Cardiac muscle cell (in vitro differentiated cells and primary cell): ENCODE measurements around the gene GDAP1L1. TPM values are rescaled to one million over a fixed set of nuclear protein-coding genes. Genes with fewer than 3 reads are reported as not detected.

Experiments used
- DNase-seq, 2 donors: peaks; one replicate each; pipeline versions ENCODE4 v3.0.0 to v3.0.0-alpha.2; 2010 to 2017; ENCODE audit warnings: low read depth in 1 of 2, low spot score in 1 of 2
- H3K27ac ChIP-seq: fragments of 200-600 bp; sonication (generic); 2 replicates; pipeline ENCODE4 v1.5.1; 2016
- H3K27me3 ChIP-seq: fragments of 200-600 bp; sonication (generic); 2 replicates; pipeline ENCODE4 v1.6.0; 2016; ENCODE audit warnings: control low read depth
- H3K36me3 ChIP-seq: fragments of 200-600 bp; sonication (generic); 2 replicates; pipeline ENCODE4 v1.5.1; 2016; ENCODE audit warnings: control low read depth
- H3K4me1 ChIP-seq: fragments of 200-600 bp; sonication (generic); 2 replicates; pipeline ENCODE4 v1.8.1; 2017; ENCODE audit warnings: low read depth, mild to moderate bottlenecking, mixed run types
- H3K4me3 ChIP-seq: fragments of 200-600 bp; sonication (generic); 2 replicates; pipeline ENCODE4 v1.5.1; 2016; ENCODE audit warnings: mild to moderate bottlenecking
- H3K9me3 ChIP-seq: fragments of 200-600 bp; sonication (generic); 2 replicates; pipeline ENCODE4 v1.5.1; 2017; ENCODE audit warnings: low read depth, mild to moderate bottlenecking, control low read depth
- CTCF ChIP-seq: IDR thresholded peaks from 2 replicates; pipeline ENCODE4 v1.5.1; 2012; ENCODE audit warnings: low read depth, mild to moderate bottlenecking, low read length
- polyA plus RNA-seq: library from polyadenylated mRNA; unstranded; fragments of >200 nt; fragmentation: Nextera tagmentation; extraction: Ambion mirVana; gene quantifications from 2 replicates; pipeline ENCODE4 v1.2.1, GENCODE V29; 2016
- total RNA-seq: library from RNA; depleted of rRNA; stranded (reverse); fragments of >200 nt; gene quantifications from 2 replicates; pipeline ENCODE4 v1.2.3, GENCODE V29; 2016

The GDAP1L1 gene
- total and polyA plus RNA-seq, 2 experiments from 2014 or later, result 0.86 to 5.2 TPM

DNA sequence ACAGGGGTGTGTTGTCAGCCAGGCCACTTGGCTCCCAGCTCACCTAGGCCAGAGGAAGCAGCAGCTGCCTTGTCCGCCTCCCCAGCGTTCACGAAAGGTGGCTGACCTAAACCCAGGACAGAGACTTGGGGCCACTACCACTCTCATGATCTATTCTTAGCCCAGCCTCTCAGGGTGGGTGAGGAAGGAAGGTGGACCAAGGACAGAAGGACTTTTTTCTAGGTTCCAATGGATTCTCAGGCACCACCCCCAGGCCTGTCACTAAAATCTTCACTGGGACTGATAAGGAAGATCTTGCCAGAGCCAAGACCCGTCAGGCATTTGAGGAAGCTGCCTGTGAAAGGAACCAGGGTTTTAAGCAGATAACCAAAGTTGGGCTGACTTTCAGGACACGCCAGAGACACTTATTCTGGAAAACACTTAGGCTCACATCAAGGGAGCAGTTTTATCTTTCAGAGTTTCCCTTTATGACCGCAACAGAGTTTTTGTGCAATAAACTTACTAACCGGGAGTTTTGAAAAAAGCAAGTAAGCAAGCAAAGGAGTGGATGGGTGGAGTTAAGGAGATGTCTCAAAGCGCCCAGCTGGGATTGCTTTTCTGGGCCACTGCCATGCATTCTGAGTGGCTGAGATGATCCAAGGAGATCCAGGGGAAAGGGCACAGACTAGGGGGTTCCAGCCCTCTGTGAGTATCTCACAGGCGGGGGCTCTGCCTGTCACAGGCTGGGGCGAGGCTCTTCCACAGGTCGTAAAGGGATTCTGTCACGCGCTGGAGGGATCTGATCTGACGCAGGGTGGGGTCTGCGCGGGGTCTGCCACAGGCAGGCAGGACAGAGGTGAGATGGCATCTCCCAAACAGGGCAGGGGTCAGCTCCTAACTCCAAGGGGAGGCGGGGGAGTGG is 62.9 kb downstream of the GDAP1L1 start:
- peak; percentile 47 to 91 for DNase-seq
- peaks cover 11% of the 10 kb centered on the region for H3K4me1 ChIP-seq
- H3K27ac ChIP-seq, result peak overlapping the region; percentile 85
- no peaks in the 10 kb centered on the region for H3K27me3 ChIP-seq
- H3K9me3 ChIP-seq, result no peaks in the 10 kb centered on the region
- peak overlapping the region; percentile 60 for H3K4me3 ChIP-seq
- TF ChIP-seq CTCF, result no peak
- no peaks in the 10 kb centered on the region for H3K36me3 ChIP-seq

- peak; percentile 93 for TF ChIP-seq CTCF
- Histone ChIP-seq H3K4me3 (peak within 1 kb of the TSS; percentile 60), H3K27ac (peak within 1 kb of the TSS; percentile 85), H3K4me1 (peaks cover 7% of the 10 kb centered on the region), H3K27me3 (no peaks in the 10 kb centered on the region), H3K9me3 (no peaks in the 10 kb centered on the region), H3K36me3 (no peaks in the 10 kb centered on the region)
- DNase-seq, result peak; percentile 98
These were observed 63.8 kb downstream of the GDAP1L1 start, which contains the start of gene FITM2 for GRCh38 chr20:44310664-44311639. TSS of gene FITM2 (minus strand) at chr20:44311202. CDS start at chr20:44311148, 54 bp downstream.

DNA sequence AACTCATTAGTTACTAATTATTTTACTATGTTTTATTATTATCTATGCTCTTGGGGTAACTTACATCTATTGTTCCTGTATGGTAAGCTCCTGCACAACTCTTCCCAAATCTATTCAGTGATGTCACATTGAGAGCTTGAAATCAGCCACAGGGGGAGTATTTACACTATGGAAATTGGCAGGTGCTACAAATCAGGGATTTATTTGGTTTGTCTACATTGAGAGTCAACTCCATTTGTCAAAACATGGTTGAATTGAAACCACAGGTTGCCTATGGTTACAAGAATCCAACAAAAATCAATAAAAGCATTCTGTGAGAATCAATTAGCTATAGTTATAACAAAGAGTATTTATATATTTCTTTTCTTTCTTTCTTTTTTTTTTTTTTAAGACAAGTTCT is 67.8 kb downstream of the GDAP1L1 start:
- no peaks in the 10 kb centered on the region for H3K4me1 ChIP-seq
- no peak overlapping the region for H3K27ac ChIP-seq
- no peaks in the 10 kb centered on the region for H3K36me3 ChIP-seq
- no peak for TF ChIP-seq CTCF
- no peak overlapping the region for H3K4me3 ChIP-seq
- no peaks in the 10 kb centered on the region for H3K27me3 ChIP-seq
- DNase-seq, result no peak
- H3K9me3 ChIP-seq, result no peaks in the 10 kb centered on the region

DNA sequence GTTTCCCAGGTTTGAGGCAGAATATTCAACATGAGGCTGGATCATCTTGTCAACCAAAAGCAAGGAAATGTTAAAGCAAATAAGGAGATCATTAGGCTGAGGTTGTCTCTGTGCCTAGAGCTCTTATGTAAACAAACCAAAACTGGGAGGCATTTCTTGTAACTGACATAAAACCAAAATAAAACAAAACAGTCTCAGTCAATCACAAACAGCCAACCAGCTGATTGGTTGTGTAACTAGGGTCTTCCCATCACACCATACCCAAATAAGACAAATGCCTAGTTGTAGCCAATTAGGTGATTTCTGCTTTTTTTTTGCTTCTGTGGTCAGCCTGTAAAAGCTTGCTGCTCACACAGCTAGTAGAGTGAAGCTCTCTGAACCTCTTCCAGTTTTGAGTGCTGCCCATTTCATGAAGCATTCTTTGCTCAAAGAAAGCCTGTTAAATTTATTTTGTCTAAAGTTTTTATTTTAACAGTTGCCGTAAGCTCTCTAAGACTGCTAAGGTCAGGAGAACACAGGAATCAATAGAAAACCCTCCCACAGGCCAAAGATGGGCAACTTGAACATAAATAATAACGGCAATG is 72.8 kb downstream of the GDAP1L1 start:
- no peak for TF ChIP-seq CTCF
- H3K9me3 ChIP-seq, result no peaks in the 10 kb centered on the region
- no peaks in the 10 kb centered on the region for H3K27me3 ChIP-seq
- DNase-seq, result no peak
- no peaks in the 10 kb centered on the region for H3K4me1 ChIP-seq
- no peak overlapping the region for H3K4me3 ChIP-seq
- H3K27ac ChIP-seq, result no peak overlapping the region
- H3K36me3 ChIP-seq, result no peaks in the 10 kb centered on the region

DNA sequence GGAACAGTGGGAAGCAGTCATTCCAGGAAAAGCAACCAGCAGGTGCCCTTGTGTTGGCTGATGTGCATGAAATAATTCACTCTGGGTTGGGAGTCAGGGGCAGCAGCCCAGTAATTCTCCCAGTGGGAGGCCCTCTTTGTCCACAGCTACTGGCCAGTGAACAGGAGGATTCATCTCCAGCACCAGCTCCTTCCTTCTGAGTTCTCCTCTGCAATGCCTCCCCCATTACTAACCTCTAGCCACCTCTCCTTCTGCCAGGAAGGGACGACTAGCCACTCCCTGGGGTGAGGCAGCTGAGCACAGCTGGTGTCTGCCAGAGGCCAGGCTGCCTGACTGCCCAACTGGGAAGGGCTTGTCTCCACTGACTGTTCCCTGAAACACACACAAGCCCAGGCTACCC is 77.2 kb downstream of the GDAP1L1 start:
- no peak overlapping the region for H3K4me3 ChIP-seq
- no peak for TF ChIP-seq CTCF
- H3K9me3 ChIP-seq, result no peaks in the 10 kb centered on the region
- no peaks in the 10 kb centered on the region for H3K4me1 ChIP-seq
- H3K27me3 ChIP-seq, result no peaks in the 10 kb centered on the region
- H3K27ac ChIP-seq, result no peak overlapping the region
- DNase-seq, result no peak
- no peaks in the 10 kb centered on the region for H3K36me3 ChIP-seq
